CD14-positive monocyte (primary cell): Measurements from ENCODE around the gene SCGB1C2. TPM values are rescaled to one million over a fixed set of nuclear protein-coding genes. Genes with fewer than 3 reads are reported as not detected.

ENCODE experiments used
- DNase-seq, 3 donors: peaks; one replicate each; pipeline ENCODE4 v3.0.0-alpha.2; 2011 to 2022
- H2AFZ ChIP-seq: 2 replicates; pipeline ENCODE4 v1.6.0; 2012; ENCODE audit warnings: mild to moderate bottlenecking, low read depth, low read length, inconsistent platforms; ENCODE audit not compliant: insufficient read depth, poor library complexity, severe bottlenecking
- H3K27ac ChIP-seq, 2 donors: 1 replicate in 1 of 2; 2 replicates in 1 of 2; pipeline ENCODE4 v1.5.1; 2012 to 2013; ENCODE audit warnings: low read length in 2 of 2, control low read depth in 1 of 2, inconsistent platforms in 1 of 2, low read depth in 1 of 2, mild to moderate bottlenecking in 1 of 2
- H3K27me3 ChIP-seq, 2 donors: one replicate each; pipeline versions ENCODE4 v1.6.0 to v1.6.1; 2011 to 2013; ENCODE audit warnings: low read length in 2 of 2; ENCODE audit not compliant: control insufficient read depth in 2 of 2, insufficient read depth in 2 of 2
- H3K36me3 ChIP-seq, 2 donors: replicated peaks in 1 of 2; 1 replicate in 1 of 2; 2 replicates in 1 of 2; pipeline versions ENCODE4 v1.5.1 to v1.6.1; 2012 to 2013; ENCODE audit warnings: low read length in 2 of 2, control low read depth in 1 of 2, inconsistent platforms in 1 of 2, mild to moderate bottlenecking in 1 of 2; ENCODE audit not compliant: insufficient read depth in 2 of 2, control insufficient read depth in 1 of 2
- H3K4me1 ChIP-seq, 2 donors: 1 replicate in 1 of 2; 2 replicates in 1 of 2; pipeline versions ENCODE4 v1.5.1 to v1.6.1; 2012 to 2013; ENCODE audit warnings: low read length in 2 of 2, control low read depth in 1 of 2, inconsistent platforms in 1 of 2, mild to moderate bottlenecking in 1 of 2, moderate library complexity in 1 of 2; ENCODE audit not compliant: insufficient read depth in 2 of 2, control insufficient read depth in 1 of 2
- H3K4me2 ChIP-seq: replicated peaks from 2 replicates; pipeline ENCODE3; 2012; ENCODE audit warnings: low read length, moderate library complexity, mild to moderate bottlenecking; ENCODE audit not compliant: poor library complexity, severe bottlenecking; ENCODE audit errors: extremely low read depth
- H3K4me3 ChIP-seq, 3 experiments: fragments of 200-600 bp in 1 of 3; sonication (generic) in 1 of 3; replicated peaks in 1 of 3; 1 replicate in 2 of 3; 2 replicates in 1 of 3; pipeline ENCODE4 v1.5.1; 2011 to 2013; ENCODE audit warnings: low read length in 3 of 3, mild to moderate bottlenecking in 3 of 3, control low read depth in 2 of 3, low read depth in 2 of 3, inconsistent platforms in 1 of 3, moderate library complexity in 1 of 3
- H3K79me2 ChIP-seq: 2 replicates; pipeline ENCODE4 v1.6.0; 2012; ENCODE audit warnings: mild to moderate bottlenecking, control low read depth, inconsistent platforms, low read length, moderate library complexity; ENCODE audit not compliant: insufficient read depth
- H3K9ac ChIP-seq: 2 replicates; pipeline ENCODE4 v1.6.0; 2017; ENCODE audit warnings: low read length, mild to moderate bottlenecking; ENCODE audit not compliant: insufficient read depth, poor library complexity, severe bottlenecking
- H3K9me3 ChIP-seq, 2 donors: replicated peaks in 1 of 2; 1 replicate in 1 of 2; 2 replicates in 1 of 2; pipeline versions ENCODE4 v1.5.1 to v1.6.1; 2012 to 2013; ENCODE audit warnings: low read length in 2 of 2, control low read depth in 1 of 2; ENCODE audit not compliant: control insufficient read depth in 1 of 2, insufficient read depth in 1 of 2
- H4K20me1 ChIP-seq: 2 replicates; pipeline ENCODE4 v1.6.0; 2012; ENCODE audit warnings: mild to moderate bottlenecking, low read length, control low read depth, moderate library complexity; ENCODE audit not compliant: insufficient read depth
- H3K27ac Mint-ChIP-seq, 7 donors: one replicate each; pipeline ENCODE4 v1.8.0; 2020; ENCODE audit warnings: mild to moderate bottlenecking in 7 of 7, mixed read lengths in 7 of 7, moderate library complexity in 6 of 7, inconsistent platforms in 2 of 7
- H3K27me3 Mint-ChIP-seq, 3 donors: one replicate each; pipeline ENCODE4 v1.8.0; 2021 to 2022; ENCODE audit warnings: low read depth in 3 of 3, mild to moderate bottlenecking in 3 of 3, mixed read lengths in 3 of 3, moderate library complexity in 3 of 3, inconsistent platforms in 1 of 3
- H3K36me3 Mint-ChIP-seq, 2 donors: one replicate each; pipeline ENCODE4 v1.8.0; 2020; ENCODE audit warnings: mixed read lengths in 2 of 2, inconsistent platforms in 1 of 2, mild to moderate bottlenecking in 1 of 2
- H3K4me1 Mint-ChIP-seq: one replicate; pipeline ENCODE4 v1.8.0; 2020; ENCODE audit warnings: mild to moderate bottlenecking, mixed read lengths
- H3K4me3 Mint-ChIP-seq, 2 donors: one replicate each; pipeline ENCODE4 v1.8.0; 2020; ENCODE audit warnings: mild to moderate bottlenecking in 2 of 2, mixed read lengths in 2 of 2, moderate library complexity in 1 of 2
- H3K9me3 Mint-ChIP-seq, 7 donors: one replicate each; pipeline ENCODE4 v1.8.0; 2020 to 2022; ENCODE audit warnings: mixed read lengths in 7 of 7, mild to moderate bottlenecking in 6 of 7, moderate library complexity in 6 of 7, inconsistent platforms in 2 of 7
- WGBS: methylation state at CpG from one replicate; pipeline ENCODE4 v1.1.5; 2013; ENCODE audit warnings: missing lambda C conversion rate; ENCODE audit not compliant: insufficient coverage; 5-methylcytosine and 5-hydroxymethylcytosine counted together
- intact Hi-C, 2 donors: fragments of 100-400 bp; cut with micrococcal nuclease; formaldehyde crosslinking; loops; one replicate each; pipeline versions ENCODE4 v1.15.0 to v1.15.1; 2023
- polyA plus RNA-seq, 3 donors: library from polyadenylated mRNA; depleted of rRNA in 1 of 3; unstranded in 2 of 3; stranded (reverse) in 1 of 3; fragments of 300-500 nt in 2 of 3; fragments of >200 nt in 1 of 3; fragmentation: Illumina TruSeq in 2 of 3; gene quantifications; 1 replicate in 2 of 3; 2 replicates in 1 of 3; pipeline ENCODE4 v1.2.3, GENCODE V29; 2012 to 2021
- TF ChIP-seq, protein P1 (sequence below): fragments of 200-600 bp; IDR thresholded peaks from one replicate; pipeline ENCODE4 v1.8.0; 2022; ENCODE audit warnings: antibody characterized with exemption, mild to moderate bottlenecking

The SCGB1C2 gene
- polyA plus RNA-seq, 3 donors, result not detected

DNA sequence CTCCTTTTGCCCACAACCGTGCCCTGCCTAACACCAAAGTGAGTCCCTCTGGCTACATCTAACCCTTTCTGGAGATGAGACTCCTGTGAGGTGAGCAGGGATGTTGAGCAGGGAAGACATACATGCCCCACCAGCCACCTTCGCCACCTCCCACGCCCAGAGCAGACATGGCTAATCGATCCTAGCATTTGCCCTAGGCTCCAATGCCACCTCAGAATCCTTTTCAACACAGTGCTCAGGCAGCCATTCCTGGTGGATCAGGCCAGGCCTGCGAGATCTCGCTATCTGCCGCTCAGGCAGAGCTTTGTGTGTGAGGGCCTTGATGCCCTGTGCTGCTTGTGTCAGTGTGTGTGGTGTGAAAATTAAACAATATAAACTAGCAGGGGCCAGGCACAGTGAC, 21.0 kb downstream of the SCGB1C2 start:
- TF ChIP-seq, protein P1, sequence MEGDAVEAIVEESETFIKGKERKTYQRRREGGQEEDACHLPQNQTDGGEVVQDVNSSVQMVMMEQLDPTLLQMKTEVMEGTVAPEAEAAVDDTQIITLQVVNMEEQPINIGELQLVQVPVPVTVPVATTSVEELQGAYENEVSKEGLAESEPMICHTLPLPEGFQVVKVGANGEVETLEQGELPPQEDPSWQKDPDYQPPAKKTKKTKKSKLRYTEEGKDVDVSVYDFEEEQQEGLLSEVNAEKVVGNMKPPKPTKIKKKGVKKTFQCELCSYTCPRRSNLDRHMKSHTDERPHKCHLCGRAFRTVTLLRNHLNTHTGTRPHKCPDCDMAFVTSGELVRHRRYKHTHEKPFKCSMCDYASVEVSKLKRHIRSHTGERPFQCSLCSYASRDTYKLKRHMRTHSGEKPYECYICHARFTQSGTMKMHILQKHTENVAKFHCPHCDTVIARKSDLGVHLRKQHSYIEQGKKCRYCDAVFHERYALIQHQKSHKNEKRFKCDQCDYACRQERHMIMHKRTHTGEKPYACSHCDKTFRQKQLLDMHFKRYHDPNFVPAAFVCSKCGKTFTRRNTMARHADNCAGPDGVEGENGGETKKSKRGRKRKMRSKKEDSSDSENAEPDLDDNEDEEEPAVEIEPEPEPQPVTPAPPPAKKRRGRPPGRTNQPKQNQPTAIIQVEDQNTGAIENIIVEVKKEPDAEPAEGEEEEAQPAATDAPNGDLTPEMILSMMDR, result no peak
- Histone ChIP-seq H3K9me3 (no peaks in the 10 kb centered on the region), H3K4me3 (no peak overlapping the region), H3K27me3 (no peaks in the 10 kb centered on the region), H3K9ac (no peak overlapping the region), H4K20me1 (no peaks in the 10 kb centered on the region), H3K79me2 (no peaks in the 10 kb centered on the region), H3K4me2 (no peak overlapping the region), H2AFZ (no peak overlapping the region), H3K27ac (no peak overlapping the region), H3K36me3 (no peaks in the 10 kb centered on the region), H3K4me1 (no peaks in the 10 kb centered on the region)
- Mint-ChIP-seq H3K27ac (peak overlapping the region in 1 of 7 donors; percentile 1), H3K4me3 (no peak overlapping the region), H3K36me3 (no peaks in the 10 kb centered on the region), H3K9me3 (peaks cover 0 to 2% (median 0%) of the 10 kb centered on the region in 7 donors), H3K4me1 (no peaks in the 10 kb centered on the region), H3K27me3 (peaks cover 4 to 5% (median 5%) of the 10 kb centered on the region in 3 donors)
- no peak for DNase-seq
- WGBS, result no CpG with 5 or more reads among the region's 7 CpGs
- intact Hi-C loops, result no loop called here

DNA sequence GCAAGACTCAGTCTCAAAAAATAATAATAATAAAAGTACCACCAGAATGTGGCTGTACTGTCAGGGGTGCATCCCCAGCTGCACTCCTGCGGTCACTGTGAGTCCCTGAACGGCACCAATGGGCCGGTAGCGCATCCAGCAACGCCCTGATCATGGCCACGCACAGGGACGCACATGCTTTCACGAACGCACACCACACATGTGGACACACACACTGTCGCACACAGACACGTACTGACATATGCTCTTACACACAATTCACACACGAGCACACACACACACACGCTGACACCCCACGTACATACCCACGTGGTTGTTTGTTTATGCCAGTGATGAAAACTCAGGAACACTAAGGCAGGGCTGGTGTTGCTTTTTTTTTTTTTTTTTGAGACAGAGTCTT, 22.2 kb downstream of the SCGB1C2 start:
- WGBS, result 98% methylated on average over 11 of the region's 15 CpGs
- Mint-ChIP-seq H3K4me1 (peaks cover 2% of the 10 kb centered on the region), H3K4me3 (no peak overlapping the region), H3K27me3 (peaks cover 2 to 5% (median 4%) of the 10 kb centered on the region in 3 donors), H3K27ac (no peak overlapping the region), H3K9me3 (peaks cover 0 to 2% (median 0%) of the 10 kb centered on the region in 7 donors), H3K36me3 (no peaks in the 10 kb centered on the region)
- Histone ChIP-seq H3K4me3 (no peak overlapping the region), H3K9me3 (no peaks in the 10 kb centered on the region), H3K79me2 (no peaks in the 10 kb centered on the region), H3K27ac (no peak overlapping the region), H3K27me3 (no peaks in the 10 kb centered on the region), H3K4me1 (no peaks in the 10 kb centered on the region), H2AFZ (no peak overlapping the region), H3K9ac (no peak overlapping the region), H4K20me1 (no peaks in the 10 kb centered on the region), H3K4me2 (no peak overlapping the region), H3K36me3 (no peaks in the 10 kb centered on the region)
- intact Hi-C loops, result no loop called here
- TF ChIP-seq, protein P1, result no peak
- DNase-seq, result no peak
